ENCODE results near the gene MEPCE.

Gene MEPCE

DNA sequence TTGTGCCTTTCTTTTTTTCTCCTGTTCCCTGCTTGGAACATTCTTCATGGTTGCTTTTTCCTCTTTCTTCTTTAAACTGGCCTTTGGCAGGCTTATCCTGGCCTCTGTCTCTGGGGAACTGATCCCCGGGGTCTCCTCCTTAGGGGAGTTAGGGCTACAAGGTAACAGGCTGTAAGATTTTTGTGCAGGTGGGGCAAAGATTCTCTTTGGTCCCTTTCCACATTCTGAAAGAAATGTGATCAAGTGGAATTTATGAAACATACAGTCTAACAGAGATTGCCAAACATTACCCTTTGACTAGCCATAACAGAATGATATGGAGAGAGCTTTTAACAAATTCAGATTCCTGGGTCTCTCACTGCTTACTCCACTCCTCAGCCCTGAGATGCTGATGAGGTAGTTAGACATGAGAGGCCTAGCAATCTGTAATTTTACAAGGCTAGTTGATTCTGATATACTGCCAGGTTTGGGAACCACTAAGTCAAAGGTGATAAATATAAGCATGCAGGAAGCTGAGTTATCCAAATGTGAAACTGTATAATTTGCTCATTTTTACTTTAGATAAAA, 9.9 kb upstream of the MEPCE start:
- DNase-seq (ENCODE audit: extremely low read depth, low read depth) = no peak
- H3K4me3 ChIP-seq (replicated peaks; ENCODE audit: low read depth, low read length) = no peak overlapping the region
- TF ChIP-seq, protein P1, sequence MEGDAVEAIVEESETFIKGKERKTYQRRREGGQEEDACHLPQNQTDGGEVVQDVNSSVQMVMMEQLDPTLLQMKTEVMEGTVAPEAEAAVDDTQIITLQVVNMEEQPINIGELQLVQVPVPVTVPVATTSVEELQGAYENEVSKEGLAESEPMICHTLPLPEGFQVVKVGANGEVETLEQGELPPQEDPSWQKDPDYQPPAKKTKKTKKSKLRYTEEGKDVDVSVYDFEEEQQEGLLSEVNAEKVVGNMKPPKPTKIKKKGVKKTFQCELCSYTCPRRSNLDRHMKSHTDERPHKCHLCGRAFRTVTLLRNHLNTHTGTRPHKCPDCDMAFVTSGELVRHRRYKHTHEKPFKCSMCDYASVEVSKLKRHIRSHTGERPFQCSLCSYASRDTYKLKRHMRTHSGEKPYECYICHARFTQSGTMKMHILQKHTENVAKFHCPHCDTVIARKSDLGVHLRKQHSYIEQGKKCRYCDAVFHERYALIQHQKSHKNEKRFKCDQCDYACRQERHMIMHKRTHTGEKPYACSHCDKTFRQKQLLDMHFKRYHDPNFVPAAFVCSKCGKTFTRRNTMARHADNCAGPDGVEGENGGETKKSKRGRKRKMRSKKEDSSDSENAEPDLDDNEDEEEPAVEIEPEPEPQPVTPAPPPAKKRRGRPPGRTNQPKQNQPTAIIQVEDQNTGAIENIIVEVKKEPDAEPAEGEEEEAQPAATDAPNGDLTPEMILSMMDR (IDR thresholded peaks at IDR 0.05; ENCODE audit: low read depth, low read length, missing control alignments) = no peak

DNA sequence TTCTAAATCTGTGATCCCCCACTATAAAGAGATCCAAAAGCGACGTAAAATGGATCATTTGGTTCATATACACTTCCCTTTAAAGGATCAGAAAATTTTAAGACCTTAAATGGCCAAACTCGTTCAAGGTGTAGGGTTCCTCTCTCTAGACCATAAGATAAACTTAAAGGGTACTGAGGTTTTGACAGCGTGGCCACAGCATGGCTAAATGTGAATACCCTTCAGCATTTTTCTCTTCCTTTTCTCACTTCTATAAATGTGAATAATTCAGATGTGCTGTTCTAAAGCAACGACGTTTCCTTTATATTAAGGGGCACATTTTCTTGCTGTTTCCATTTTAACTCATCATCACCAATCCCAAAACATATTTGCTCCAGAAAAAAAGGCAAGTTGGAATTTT, 6.3 kb upstream of the MEPCE start:
- DNase-seq (ENCODE audit: extremely low read depth, low read depth) = no peak
- H3K4me3 ChIP-seq (replicated peaks; ENCODE audit: low read depth, low read length) = no peak overlapping the region
- TF ChIP-seq, protein P1 (IDR thresholded peaks at IDR 0.05; ENCODE audit: low read depth, low read length, missing control alignments) = no peak

DNA sequence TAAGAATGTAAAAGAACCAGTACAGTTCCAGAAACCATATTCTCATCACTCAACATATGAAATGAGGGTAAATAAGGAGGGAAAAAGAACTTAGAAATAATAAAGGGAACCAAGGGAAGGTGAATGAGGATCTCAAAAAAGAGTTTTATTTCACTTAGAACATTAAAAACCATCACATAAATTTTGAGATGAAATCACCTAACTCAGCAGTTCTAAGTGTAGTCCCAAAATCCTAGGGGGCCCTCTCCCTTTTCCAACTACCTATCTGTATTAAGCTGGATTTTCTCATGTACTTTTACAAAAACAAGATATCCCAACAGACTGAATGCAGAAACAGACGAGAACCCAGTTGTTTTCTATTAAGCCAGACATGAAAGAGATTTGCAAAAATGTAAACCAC, 4.3 kb upstream of the MEPCE start:
- TF ChIP-seq, protein P1 (IDR thresholded peaks at IDR 0.05; ENCODE audit: low read depth, low read length, missing control alignments) = no peak
- no peak overlapping the region for H3K4me3 ChIP-seq (replicated peaks; ENCODE audit: low read depth, low read length)
- no peak for DNase-seq (ENCODE audit: extremely low read depth, low read depth)

DNA sequence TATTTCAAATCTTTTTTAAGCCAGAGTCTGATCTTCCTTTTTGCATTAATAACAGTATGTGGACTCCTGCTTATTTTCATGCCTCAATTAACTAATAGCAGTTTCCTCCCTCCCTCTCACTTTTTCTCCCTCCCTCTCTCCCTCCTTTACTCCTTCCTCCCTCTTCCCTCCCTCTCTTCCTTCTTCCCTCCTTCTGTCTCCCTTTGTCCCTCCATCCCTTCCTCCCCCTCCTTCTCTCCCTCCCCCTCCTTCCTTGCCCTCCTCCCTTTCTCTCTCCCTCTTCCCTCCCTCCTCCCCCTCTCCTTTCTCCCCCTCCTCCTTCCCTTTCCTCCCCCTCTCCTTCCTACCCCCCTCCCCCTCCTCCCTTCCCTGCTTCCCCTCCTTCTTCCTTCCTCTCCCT, 3.1 kb upstream of the MEPCE start:
- TF ChIP-seq, protein P1 (IDR thresholded peaks at IDR 0.05; ENCODE audit: low read depth, low read length, missing control alignments) = no peak
- no peak overlapping the region for H3K4me3 ChIP-seq (replicated peaks; ENCODE audit: low read depth, low read length)
- DNase-seq (ENCODE audit: extremely low read depth, low read depth) = no peak

DNA sequence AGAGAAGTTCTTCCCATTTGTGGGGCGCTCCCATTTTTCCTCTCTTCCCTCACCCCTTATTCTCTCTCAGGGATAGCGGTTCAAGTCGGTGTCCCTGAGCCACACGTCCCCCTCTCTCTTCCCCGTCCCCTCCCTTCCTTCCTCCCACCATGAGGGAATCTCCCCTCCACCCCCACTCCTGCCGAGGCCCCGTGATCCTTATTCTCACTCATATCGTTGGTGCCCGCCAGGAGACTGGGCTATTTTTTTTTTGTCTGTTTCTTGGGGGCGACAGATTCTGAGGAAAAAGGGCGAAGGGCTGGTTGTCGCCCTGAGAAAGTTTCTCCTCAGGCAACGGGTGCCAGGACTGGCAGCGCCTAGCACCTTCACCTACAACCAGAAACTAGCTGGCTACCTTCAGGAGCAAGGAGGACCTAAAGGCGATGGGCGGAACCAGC, 1.9 kb upstream of the MEPCE start:
- no peak for DNase-seq (ENCODE audit: extremely low read depth, low read depth)
- TF ChIP-seq, protein P1 (IDR thresholded peaks at IDR 0.05; ENCODE audit: low read depth, low read length, missing control alignments) = no peak
- H3K4me3 ChIP-seq (replicated peaks; ENCODE audit: low read depth, low read length) = peak overlapping the region; percentile 76; the same call in 1 of the 2 replicates

DNA sequence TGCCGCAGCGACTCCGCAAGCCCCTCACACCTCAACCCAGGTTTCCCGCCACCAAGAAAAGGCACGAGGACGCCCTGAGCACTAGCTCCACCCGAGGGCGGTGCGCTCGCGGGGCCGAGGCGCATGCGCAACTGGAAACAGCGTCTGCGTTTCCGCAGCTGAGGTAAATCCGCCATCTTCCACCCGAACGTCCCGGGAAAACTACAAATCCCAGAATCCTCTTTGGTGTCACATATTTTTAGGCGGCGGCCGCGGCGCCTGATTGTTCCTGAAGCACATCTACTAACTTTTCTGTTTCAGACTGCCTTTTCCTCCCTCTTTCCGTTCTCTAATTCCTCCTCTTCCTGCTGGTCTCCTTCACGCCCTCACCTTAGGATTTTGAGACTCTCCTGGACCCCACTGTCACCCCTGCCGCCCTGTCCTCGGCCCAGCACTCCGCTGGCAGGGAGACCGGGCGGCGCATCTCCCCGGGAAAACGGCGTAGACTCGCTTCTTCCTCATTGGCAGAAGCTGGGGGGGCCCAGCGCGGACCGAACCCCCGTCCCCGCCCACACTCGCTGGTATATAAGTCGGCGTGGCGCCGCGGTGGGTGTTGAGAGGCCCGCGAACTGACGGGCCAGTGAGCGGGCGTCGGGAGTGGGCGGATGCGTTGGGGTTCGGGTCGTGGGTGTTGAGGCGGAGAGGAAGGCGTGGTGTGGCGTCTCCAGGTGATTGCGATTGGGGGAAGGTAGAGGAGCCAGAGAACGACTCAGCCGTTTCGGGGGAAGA, 1.2 kb upstream of the MEPCE start, which contains the start of gene ZCWPW1:
Gene ZCWPW1, minus strand, starts transcription at position 505 of the 768 bp plus-strand sequence. CDS start 8,054 bp downstream, outside the sequence.
- DNase-seq (ENCODE audit: extremely low read depth, low read depth) = peak; percentile 92
- TF ChIP-seq, protein P1 (IDR thresholded peaks at IDR 0.05; ENCODE audit: low read depth, low read length, missing control alignments) = no peak
- peak within 1 kb of the TSS; percentile 76 for H3K4me3 ChIP-seq (replicated peaks; ENCODE audit: low read depth, low read length)
